NCI-H1105 (cell line): ENCODE measurements around the gene WARS2.
"Not testable (repeated sequence)": the region's sequence is repeated elsewhere in the genome, so short reads cannot be mapped to it uniquely, and the experiment has no call there.

Experiments
- DNase-seq: peaks from one replicate; lab custom pipeline; 2025; lab: John Stamatoyannopoulos, UW

Gene WARS2

GRCh38 chr1:119140177-119141019, at the start of gene WARS2:
Gene WARS2, minus strand, starts transcription at chr1:119140653. Its CDS starts 9 bp downstream, at chr1:119140644.
- DNase-seq: peak; percentile 98

GRCh38 chr1:119188926-119189325, 48.5 kb upstream of the WARS2 start:
- no peak for DNase-seq

- no peak for DNase-seq
Observed at GRCh38 chr1:119187416-119187815, 47.0 kb upstream of the WARS2 start.

GRCh38 chr1:119186471-119186870, 46.0 kb upstream of the WARS2 start:
- DNase-seq: no peak

GRCh38 chr1:119184972-119185371, 44.5 kb upstream of the WARS2 start:
- DNase-seq: no peak

GRCh38 chr1:119181218-119181617, 40.8 kb upstream of the WARS2 start:
- no peak for DNase-seq

- DNase-seq: no peak
Observed at GRCh38 chr1:119179051-119179450, 38.6 kb upstream of the WARS2 start.

- not testable (repeated sequence) for DNase-seq
Observed at GRCh38 chr1:119172927-119173326, 32.5 kb upstream of the WARS2 start.

- not testable (repeated sequence) for DNase-seq
Observed at GRCh38 chr1:119171381-119172010, 31.0 kb upstream of the WARS2 start.

- no peak for DNase-seq
Observed at GRCh38 chr1:119163396-119163795, 22.9 kb upstream of the WARS2 start.

- DNase-seq: no peak
Observed at GRCh38 chr1:119160866-119161265, 20.4 kb upstream of the WARS2 start.

GRCh38 chr1:119160409-119160808, 20.0 kb upstream of the WARS2 start:
- no peak for DNase-seq

GRCh38 chr1:119159966-119160365, 19.5 kb upstream of the WARS2 start:
- no peak for DNase-seq

- no peak for DNase-seq
Observed at GRCh38 chr1:119159111-119159510, 18.7 kb upstream of the WARS2 start.

GRCh38 chr1:119156761-119157160, 16.3 kb upstream of the WARS2 start:
- not testable (repeated sequence) for DNase-seq

- not testable (repeated sequence) for DNase-seq
Observed at GRCh38 chr1:119155069-119155468, 14.6 kb upstream of the WARS2 start.

GRCh38 chr1:119150150-119150549, 9.7 kb upstream of the WARS2 start:
- no peak for DNase-seq

- DNase-seq: no peak
Observed at GRCh38 chr1:119147661-119148090, 7.2 kb upstream of the WARS2 start.

GRCh38 chr1:119146466-119146865, 6.0 kb upstream of the WARS2 start:
- DNase-seq: no peak

- DNase-seq: no peak
Observed at GRCh38 chr1:119144813-119145212, 4.4 kb upstream of the WARS2 start.

- DNase-seq: no peak
Observed at GRCh38 chr1:119143706-119144105, 3.3 kb upstream of the WARS2 start.

GRCh38 chr1:119141660-119142059, 1.2 kb upstream of the WARS2 start:
- no peak for DNase-seq

GRCh38 chr1:119141020-119141424, 569 bp upstream of the WARS2 start:
- no peak for DNase-seq

- peak; percentile 50 for DNase-seq
Observed at GRCh38 chr1:119139857-119140176, 636 bp downstream of the WARS2 start.
